Astrocyte of the cerebellum (primary cell): ENCODE measurements around the gene CNIH2.

Experiments used
- DNase-seq: peaks from one replicate; pipeline ENCODE4 v3.0.0-alpha.2; 2011; ENCODE audit warnings: low read depth
- H3K4me3 ChIP-seq: 2 replicates; pipeline ENCODE4 v1.5.1; 2011; ENCODE audit warnings: mild to moderate bottlenecking, low read depth, low read length, moderate library complexity
- CTCF ChIP-seq: IDR thresholded peaks from 2 replicates; pipeline ENCODE4 v1.5.1; 2012; ENCODE audit warnings: low read length, low read depth, moderate library complexity, mild to moderate bottlenecking; ENCODE audit errors: missing control alignments
- in situ Hi-C: cut with HindIII; loops from 2 replicates; pipeline ENCODE4 v1.10.0; 2017; ENCODE audit warnings: low sequenced_read_pairs

Gene CNIH2

DNA sequence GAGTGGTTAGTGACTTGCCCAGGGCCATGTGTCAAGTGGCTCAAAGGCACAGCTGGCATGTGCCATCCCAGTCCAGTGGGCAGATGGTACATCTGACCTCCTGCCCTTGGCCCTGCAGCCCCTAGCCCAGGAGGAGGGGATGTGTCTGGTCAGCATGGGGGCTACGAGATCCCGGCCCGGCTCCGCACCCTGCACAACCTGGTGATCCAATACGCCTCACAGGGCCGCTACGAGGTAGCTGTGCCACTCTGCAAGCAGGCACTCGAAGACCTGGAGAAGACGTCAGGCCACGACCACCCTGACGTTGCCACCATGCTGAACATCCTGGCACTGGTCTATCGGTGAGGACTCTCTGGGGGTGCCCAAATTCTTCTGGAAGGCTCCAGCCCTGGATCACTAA, 15.3 kb upstream of the CNIH2 start:
- no peak overlapping the region for H3K4me3 ChIP-seq
- no peak for DNase-seq
- TF ChIP-seq CTCF: no peak
- in situ Hi-C loops: no loop called here

DNA sequence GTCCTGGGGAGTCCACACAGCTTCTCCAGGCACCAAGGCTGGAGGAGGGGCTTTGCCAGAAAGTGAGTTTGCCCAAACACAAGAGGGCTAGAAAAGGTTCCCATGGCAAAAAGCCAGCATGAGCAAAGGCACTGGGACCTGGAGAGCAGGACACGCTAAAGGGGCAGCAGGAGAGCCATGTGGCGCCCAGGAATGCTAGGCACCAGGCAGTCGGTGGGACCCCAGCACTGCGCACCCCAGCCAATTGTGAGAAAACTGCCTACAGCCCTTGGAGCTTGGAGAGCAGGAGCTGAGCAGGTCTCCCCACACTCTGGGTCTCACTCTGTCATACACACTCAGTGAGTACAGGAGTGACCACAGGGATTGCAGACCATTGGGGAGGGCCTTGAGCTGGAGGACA, 14.7 kb upstream of the CNIH2 start:
- no peak overlapping the region for H3K4me3 ChIP-seq
- in situ Hi-C loops: no loop called here
- TF ChIP-seq CTCF: no peak
- no peak for DNase-seq

- DNase-seq: no peak
- in situ Hi-C loops: no loop called here
- H3K4me3 ChIP-seq: no peak overlapping the region
- no peak for TF ChIP-seq CTCF
Measured at GRCh38 chr11:66263785-66264184, 14.2 kb upstream of the CNIH2 start.

GRCh38 chr11:66264383-66264782, 13.6 kb upstream of the CNIH2 start:
- TF ChIP-seq CTCF: no peak
- no peak overlapping the region for H3K4me3 ChIP-seq
- no peak for DNase-seq
- in situ Hi-C loops: no loop called here

- in situ Hi-C loops: no loop called here
- H3K4me3 ChIP-seq: no peak overlapping the region
- no peak for DNase-seq
- peak; percentile 28 for TF ChIP-seq CTCF
Measured at GRCh38 chr11:66264914-66265313, 13.1 kb upstream of the CNIH2 start.

GRCh38 chr11:66265531-66266377, 12.2 kb upstream of the CNIH2 start:
- TF ChIP-seq CTCF: no peak
- in situ Hi-C loops: no loop called here
- no peak overlapping the region for H3K4me3 ChIP-seq
- DNase-seq: no peak
